ENCODE measurements around the gene MBNL1.

Gene MBNL1

DNA sequence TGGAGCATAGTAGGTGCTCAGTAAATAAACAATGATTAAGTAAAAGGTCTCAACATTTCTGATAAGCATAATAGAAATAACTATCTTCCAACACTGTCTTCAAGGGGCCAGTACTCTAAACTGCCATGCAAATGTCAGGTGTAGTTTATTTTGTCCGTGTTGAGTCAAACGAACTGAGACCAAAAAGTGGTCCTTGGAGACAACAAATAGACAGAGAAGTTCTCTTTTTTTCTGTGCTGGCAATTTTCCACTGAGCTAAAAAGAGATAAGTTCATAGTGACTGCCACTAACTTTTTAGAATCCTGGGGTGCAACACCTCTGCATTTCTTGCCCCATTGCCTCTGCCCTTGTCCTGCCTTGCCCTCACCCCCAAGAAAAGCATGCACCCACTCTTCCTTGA, 14.7 kb upstream of the MBNL1 start:
- DNase-seq: no peak

DNA sequence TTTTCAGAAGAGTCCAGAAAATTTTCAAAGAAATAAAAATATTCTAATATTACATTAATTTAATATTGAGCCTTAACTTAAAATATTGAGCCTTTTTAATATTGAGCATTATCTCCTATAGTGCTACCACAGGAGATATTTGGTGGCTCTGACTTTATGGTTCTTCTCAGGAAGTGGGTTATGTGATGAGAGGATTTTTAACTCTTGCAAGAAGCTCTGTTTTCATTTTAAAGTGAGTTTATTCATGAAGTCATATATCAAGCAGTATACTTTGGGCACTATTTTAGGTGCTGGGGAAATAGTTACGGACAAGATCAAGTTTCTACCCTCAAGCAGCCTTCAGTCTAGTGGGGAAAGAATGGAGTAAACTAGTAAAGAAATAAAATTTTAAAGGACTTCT, 13.4 kb upstream of the MBNL1 start:
- no peak for DNase-seq

DNA sequence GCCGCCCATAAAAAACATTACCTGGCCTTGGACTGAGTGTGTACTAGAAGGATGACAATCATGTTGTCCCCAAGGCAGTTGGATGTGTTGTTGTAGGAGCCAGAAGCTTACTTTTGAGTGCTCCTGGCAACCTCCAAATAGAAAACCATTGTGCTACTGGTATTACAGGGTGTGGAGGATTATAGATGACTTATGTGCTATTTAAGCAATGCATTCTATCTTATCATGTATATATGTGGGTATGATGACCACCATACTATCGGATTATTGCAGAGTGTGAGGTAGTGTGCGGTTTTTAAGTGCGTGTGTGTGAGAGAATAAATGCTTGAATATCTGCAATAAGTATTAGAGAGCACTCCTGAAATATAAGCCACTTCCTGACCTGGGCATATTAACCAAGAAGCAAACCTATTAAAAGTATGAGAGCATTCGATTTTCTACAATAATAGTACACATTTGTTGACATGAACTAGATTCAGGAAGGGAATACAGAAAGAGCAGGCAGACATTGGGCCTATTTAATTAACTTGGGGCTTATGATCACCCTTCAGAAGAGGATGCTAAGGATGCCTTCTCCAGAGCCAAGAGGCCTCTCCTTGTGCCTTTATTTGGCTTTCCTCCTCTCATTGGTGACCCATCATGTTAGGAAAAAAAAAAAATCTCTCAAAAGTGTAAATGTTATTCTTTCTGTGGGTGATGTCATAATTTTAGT, 11.7 kb upstream of the MBNL1 start:
- DNase-seq: no peak

DNA sequence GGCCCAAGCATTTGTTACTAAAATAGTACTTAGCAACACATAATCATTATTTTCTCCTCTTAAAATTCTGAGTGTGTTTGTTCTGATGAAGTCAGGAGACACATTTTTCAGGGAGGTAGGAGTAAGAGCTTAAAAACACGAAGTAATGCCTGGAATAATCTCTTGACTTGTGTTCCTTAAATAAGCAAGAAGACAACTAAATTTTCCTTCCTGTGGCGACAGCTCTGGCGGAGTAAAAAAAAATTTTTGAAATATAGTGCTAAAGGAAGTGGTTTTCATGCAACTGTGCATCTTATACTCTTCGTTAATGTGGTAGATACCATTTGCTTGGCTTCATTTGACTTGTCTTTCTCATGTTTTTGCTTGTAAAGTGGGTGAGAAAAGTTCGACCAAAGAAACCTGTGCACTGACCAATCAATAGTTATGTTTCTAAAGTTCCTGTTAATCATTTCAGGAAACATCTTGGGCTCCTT, 11.1 kb upstream of the MBNL1 start:
- no peak for DNase-seq

DNA sequence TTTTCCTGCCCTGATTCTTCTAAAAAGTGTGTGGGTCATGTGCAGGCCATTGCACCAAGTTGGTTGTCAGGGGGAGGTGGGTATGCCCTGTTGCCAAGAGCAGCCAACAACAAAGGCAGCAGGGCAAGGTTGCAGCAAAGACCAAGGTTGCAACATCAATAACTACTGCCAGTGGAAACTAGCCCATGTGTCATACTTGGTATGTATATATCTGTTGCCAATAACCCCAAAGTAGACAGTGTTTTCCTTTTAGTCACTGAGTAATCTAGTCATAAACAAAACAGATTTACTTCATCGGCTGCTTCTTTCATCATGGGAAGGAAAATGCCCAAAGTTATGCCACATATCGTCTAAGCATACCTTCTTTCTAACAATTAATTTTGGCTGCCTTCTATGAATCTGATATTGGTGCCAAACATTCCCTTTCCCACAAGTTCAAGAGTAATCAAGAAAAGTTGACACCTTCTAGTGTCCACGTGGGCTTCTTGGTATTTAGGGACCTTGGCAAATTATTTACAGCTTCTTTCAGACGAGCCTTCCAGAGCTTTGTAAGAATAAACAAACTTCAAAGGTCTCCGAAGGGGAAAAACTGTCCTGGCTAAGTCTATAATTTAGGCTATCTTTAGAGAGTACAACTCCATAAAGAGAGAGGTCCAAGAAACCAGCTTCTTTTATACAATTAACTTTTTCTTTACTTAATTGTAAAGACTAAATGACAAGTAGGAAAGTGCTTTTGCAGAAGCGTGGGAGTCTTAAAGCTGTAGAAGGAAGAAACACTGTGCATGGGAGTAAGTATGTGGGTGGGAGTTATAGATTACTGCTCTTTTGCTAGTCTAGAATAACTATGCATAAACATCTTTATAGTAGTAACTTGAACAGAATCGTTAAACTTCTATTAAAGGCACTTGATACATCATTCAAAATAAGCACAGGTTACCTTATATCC, 10.0 kb upstream of the MBNL1 start:
- DNase-seq: no peak

DNA sequence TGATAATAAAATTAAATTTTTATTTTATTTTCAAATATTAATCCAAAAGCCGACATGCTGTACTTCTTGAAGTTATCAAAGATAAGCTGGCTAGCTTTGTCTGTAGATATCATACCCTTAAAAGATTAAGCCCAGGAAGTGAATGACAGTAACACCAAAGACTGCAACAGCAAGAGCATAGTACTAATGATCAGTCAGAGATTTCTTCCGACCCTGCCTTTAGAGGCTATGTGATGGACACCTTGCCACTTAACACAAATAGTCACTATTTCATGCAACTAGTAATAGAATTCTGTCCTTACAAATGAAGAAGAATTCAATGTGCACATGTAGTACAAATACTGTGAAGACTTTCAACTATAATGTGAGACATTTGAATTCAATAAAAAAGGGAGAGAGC, 9.3 kb upstream of the MBNL1 start:
- no peak for DNase-seq

DNA sequence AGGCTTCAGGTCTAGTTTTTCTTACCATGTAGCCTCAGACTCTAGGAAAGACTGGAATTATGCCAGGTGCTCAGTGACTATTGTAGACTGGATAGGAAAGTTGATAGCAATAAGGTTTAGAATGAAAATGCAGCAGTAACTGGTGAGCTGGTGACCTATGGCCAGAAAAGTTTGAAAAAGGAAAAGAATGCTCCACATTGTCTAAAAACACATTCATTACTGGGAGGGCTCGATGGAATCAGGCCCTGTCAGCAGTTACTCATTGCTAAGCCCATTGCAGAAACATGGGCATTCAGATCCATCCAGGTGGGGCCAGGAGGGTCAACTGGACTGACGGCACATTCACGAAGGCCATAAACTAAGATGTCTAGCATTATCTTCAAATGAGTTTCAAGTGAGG, 8.7 kb upstream of the MBNL1 start:
- DNase-seq: no peak

DNA sequence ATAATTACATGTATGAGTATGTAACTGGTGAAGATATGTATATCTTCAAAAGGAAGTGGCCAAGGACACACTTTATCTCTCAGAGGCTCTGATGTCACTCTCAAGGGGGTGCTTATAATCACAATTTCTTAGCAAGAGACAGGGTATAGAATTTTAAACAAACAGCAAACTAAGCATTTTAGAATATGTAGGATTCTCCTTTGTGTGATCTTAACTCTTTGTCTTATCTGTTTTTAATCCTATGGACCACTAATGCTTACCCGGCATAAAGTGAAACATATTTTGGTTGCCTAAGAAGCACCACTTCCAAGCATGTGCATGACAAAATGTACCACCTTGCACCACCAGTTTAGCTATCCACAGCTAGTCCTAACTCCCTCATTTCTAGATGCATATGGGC, 8.2 kb upstream of the MBNL1 start:
- no peak for DNase-seq

DNA sequence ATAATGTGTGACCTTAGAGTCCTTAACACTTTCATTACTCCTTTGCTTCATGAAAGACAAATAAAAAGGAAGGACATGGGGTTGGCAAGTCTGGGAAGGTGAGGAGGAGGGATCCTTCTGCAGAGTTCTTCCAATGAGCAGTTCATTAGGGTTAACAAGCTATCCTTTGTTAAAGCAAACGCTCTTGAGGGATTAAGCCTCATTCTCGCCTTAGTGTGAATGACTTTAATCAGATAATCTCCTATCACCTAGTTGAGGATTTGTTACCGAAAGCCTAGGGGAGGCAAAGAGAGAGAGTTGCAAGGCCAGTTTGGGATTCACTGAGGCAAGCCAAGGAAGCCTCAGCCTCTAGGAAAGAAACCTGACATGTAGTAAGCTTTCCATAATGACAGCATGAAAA, 7.4 kb upstream of the MBNL1 start:
- no peak for DNase-seq

DNA sequence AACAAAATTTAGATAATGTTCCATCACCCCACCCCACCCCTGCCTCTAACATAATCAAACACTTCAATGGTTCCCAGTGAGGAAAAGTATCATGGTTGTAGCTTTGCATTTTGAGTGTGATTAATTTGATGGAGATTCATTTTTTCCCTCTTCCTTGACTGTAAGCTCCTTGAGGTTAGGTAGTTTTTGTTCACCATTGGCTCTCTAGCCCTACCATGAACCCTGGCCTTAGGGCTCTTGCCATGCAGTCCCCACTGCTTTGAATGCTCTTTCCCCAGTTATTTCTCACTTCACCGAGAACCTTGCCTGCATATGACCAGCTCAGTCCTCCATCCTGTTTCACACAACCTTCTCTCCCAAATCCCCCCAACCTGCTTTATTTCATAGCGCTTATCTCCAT, 5.0 kb upstream of the MBNL1 start:
- no peak for DNase-seq

DNA sequence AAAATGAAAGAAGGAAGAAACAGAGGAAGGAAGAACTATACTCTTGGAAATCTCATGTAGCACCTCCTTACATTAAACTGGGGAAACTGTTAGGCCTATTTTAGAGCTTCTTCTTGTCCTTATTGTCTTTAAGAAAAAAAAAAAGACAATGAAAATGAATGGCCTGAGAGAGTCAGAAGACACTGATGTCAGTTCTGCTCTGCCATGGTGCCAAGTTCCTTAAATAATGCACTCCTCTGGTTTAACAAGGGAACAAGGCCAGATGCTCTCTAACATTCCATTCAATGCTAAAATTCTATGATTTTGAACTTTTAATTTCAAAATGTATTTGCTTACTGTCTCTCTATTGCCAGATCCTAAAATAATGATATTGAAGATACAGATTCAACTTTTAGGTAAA, 4.4 kb upstream of the MBNL1 start:
- DNase-seq: no peak

DNA sequence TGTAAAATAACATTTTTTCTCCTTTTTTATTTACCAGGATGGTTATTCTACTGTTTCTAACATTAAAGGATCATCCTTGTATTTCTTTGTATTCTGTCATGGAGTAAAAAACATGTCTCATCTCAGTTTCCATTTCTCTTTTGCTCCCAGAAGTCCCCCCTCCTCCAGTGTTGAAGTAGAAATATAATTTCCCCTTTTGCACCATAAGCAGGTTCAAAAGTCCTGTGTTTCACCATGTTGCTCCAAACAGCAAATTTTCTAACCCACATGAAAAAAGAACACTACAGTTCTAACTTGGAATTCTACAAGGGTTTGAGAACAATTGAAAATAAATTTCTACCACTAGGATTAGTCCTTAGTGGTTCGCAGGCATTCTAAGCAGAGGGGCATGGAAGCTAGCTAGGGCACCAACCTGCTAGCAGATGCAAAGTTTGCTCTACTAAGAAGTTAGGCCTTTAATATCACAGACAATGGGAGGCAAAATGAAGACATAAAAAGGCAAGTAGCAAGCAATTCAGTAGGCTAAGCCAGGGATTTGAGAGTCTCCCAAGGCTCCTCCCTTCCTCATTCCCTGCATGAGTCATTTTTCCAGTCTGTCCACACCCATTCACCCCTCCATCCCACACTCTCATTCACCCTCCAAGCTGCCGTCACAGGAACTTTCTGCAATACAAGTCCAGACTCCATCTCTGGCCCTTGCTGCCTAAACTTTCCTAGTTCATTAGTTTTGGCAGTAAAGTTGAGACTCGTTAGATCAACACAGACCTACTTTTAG, 2.3 kb upstream of the MBNL1 start:
- DNase-seq: no peak

DNA sequence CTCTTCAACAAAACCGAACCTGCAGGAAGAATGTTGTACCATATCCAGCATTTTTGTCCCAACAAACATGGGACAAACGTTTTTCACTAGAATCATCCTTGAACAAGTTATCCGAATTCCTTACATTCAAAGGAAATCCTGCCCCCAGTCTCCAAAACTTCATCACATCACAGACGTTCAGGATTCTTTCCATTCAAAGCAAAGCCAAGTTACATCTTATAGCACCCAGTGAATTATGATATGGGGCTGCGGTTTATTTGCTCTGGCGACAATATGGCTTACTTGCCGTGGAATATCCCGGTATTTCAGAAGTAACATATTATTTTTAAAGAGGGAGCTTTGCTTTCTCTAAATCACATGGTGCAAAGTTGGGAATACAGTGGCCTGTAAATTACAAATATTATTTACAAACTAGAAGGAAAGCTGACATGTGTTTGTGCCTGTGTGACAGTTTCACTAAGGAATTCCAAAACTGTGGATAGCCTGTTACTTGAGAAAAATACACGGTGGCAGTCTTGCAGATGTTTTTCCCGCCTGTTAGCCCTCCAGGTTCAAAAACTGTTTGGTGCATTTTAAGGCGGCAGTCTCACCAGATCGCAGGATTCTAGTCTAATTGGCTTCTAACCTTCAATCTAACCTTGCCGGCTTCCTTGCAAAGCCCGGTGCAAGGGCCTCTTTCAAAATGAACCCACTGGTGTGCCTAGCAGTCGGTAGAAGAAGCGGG, 736 bp upstream of the MBNL1 start:
- no peak for DNase-seq

DNA sequence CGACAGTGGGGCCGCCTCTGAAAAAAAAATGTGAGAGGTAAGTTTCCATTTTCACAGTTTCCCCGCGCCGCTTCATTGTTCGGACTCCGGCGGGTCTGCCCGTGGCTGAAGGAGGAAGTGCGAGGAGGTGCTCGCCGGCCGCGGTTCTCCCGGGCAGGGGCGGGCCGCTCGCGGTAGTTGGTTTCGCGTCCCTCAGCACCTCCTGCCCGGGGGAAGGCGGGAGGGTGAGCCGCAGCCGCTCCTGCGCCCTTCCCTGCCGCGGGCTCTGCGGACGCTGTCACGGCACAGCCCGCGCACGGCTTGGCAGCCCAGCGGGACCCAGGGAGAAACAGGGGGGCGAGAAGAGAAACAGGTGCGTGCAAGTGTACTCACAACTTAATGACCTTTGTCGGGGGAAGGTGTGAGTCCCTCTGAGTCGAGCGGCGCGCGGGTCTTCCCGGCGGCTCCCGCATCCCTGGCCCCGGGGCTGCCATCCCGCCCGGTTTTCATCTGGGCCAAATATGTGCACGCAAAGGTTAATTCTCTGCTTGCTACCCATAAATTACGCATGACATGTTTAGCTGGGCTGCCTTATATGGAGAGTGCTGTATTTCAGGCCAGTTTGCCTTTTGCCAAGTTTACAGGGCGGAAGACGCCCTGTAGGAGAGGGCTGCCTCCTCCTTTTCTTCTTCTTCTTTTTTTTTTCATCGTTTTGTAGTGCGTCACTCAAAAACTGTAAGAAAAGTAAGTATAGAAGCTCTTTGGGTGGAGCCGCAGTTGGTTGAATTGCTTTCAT, 514 bp downstream of the MBNL1 start:
- DNase-seq: peak; percentile 83

DNA sequence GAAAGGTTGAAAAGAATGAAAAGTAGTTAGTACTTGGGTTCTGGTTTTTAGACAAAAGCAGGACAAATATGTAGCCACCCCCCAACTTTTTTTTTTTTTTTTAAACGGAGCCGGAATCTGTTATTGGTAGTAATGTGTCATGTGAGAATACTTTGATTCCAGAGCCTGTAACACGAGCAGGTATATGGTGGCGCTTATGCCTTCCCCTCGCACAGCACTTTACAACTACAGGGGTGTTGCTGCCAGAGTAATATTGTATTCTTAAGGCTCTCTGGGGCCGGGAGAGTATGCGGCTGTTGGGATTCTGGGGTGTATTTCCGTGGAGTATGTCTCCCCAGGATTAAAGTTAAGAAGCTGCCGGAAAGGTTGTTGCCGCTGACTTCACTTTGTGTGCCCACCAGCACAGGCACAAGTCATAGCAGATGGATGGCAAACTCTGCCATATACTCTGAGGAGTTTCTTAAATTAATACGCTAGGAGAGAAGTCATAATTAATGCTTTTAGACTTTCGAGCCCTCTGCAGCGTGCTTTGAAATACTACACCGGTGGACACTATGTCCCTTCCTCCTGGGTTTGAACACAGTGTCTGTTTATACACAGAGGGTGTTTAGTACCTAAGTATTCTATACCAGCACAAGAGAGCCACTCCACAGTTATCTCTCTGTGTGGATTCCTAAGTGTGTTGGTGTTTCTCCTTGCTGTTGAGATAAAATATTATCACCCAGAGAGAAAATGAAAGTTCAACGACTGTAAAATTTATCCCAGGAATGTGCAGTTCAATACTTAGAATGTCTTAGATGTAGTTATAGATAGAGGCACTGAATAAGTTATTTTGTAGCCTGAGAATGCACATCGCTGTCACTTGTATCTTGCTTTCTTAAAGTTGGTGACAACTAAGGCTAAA, 1.4 kb downstream of the MBNL1 start:
- DNase-seq: no peak

DNA sequence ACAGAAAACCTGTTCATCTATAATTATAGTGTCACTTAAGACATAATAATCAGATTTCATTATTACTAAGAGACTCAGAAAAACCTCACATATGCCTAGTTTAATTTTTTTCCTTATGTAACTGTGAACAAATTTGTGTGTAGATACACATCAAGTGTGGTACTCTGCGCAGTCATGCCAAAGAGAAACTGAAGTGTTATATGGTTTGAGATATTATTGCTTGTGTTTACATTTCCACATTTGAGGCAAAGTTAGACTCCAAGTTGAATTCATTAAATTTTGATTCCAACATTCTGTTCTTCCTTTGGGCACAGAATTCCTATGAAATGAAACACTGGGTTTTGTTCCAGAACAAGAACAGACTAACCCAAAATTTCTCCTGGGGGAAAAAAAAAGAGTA, 2.2 kb downstream of the MBNL1 start:
- DNase-seq: no peak

DNA sequence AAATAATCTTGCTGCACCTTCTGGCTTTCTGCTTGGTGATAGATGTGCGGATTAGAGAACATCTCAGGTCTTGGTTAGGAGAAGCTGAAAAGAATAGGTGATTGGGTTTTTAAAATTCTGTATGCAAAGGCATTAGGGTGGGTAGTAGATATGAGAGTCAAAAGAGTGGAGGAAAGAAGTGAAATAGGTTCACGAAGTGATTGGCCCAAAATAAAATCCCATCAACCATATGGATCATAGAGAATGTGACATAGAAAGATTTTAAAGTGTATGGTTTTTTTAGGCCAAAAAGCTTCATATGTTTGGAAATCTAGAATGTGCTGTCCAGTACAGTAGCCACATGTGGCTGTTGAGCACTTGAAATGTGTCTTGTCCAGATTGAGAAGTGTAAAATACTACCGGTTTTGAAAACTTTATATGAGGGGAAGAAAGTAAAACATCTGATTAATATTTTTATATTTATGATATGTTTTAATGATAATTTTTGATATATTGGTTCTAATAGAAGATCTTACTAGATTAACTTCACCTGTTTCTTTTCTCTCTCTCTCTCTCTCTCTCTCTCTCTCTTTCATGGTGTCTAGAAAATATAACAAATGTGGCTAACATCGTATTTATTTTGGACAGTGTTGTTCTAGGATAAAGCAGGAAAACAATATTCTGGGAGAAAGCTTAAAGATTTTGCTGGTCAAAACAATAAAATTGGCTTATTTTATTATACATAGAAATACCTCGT, 2.9 kb downstream of the MBNL1 start:
- no peak for DNase-seq

DNA sequence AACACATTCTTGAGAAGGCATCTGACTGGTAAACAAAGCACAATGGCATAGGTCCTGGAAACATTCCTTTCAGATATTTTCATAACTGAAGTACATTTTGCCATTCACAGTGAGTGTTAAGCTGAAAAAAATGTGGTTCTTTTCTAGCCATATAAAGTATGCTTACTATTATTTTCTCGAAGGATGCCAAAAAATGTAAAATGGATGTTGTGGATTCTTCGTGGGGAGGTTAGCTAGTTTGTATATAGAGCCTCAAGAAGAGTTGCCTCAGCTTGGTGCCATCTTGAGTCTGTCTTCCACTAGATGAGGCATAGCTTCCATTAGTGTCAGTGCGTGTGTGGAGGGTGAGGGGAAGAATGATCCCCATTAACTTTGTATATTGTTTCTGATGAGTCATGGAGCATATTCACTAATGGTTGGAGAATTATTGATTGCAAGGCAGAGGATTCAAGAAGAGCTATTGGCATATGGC, 4.1 kb downstream of the MBNL1 start:
- no peak for DNase-seq

DNA sequence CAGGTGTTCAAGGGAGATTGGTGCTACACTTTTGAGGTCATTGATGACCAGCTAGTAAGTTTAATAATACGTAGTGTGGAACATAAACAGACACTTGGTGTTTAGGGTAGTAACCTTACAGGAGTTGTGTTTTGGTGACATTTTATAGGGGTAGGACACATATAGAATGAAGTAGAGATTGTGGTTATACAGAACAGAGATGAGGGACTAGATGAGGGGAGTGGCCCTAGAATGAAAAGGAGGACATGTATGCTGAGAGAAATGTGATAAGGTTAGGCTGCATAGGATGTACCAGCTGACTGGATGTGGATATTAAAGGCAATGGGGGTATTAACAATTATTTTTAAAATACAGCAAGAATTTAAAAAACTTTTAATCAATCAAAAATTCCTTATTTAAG, 8.0 kb downstream of the MBNL1 start:
- DNase-seq: no peak

DNA sequence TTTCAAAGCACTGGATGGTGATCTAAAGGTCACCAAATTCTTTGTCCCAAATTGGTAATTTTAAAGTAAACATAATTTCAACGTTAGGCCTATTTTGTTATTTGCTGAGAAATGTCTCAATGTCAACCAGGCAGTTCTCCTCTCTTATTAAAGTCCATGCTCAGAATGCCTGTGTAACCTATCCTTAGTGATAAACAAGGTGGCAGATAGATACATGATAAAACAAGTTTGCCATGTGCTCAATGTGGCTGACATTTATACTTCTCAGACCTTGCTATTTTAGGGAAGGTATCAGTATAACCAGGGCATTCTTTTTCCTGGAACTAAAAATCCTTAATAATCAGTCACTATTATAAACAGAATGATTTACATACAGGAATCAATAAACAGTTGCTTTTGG, 8.5 kb downstream of the MBNL1 start:
- DNase-seq: no peak
